ENCODE results near the gene ABR. TPM values are rescaled to one million over a fixed set of nuclear protein-coding genes. Genes with fewer than 3 reads are reported as not detected.

ABR gene
- total RNA-seq: 56.1 TPM

GRCh38 chr17:1179818-1180742 is at the start of gene ABR:
Gene ABR (minus strand): TSS chr17:1179981. CDS start chr17:1179727, 254 bp downstream.
- DNase-seq: peak; percentile 64

- DNase-seq: peak; percentile 31
Measured at GRCh38 chr17:1229349-1229899, 49.6 kb upstream of the ABR start.

GRCh38 chr17:1228781-1229348 is 49.1 kb upstream of the ABR start:
- no peak for DNase-seq

GRCh38 chr17:1227917-1228780 is 48.4 kb upstream of the ABR start:
- peak; percentile 30 for DNase-seq

GRCh38 chr17:1227365-1227764 is 47.6 kb upstream of the ABR start:
- DNase-seq: no peak

- DNase-seq: no peak
Measured at GRCh38 chr17:1226308-1226707, 46.5 kb upstream of the ABR start.

GRCh38 chr17:1224330-1224729 is 44.5 kb upstream of the ABR start:
- no peak for DNase-seq

- DNase-seq: no peak
Measured at GRCh38 chr17:1223662-1224061, 43.9 kb upstream of the ABR start.

GRCh38 chr17:1222321-1222720 is 42.5 kb upstream of the ABR start:
- no peak for DNase-seq

GRCh38 chr17:1221209-1221608 is 41.4 kb upstream of the ABR start:
- DNase-seq: no peak

GRCh38 chr17:1220346-1220745 is 40.6 kb upstream of the ABR start:
- no peak for DNase-seq

GRCh38 chr17:1217089-1217385 is 37.3 kb upstream of the ABR start:
- no peak for DNase-seq

- DNase-seq: no peak
Measured at GRCh38 chr17:1216217-1217088, 36.7 kb upstream of the ABR start.

- no peak for DNase-seq
Measured at GRCh38 chr17:1212946-1213345, 33.2 kb upstream of the ABR start.

- no peak for DNase-seq
Measured at GRCh38 chr17:1211287-1211686, 31.5 kb upstream of the ABR start.

- DNase-seq: no peak
Measured at GRCh38 chr17:1208966-1209365, 29.2 kb upstream of the ABR start.

GRCh38 chr17:1206026-1206777 is 26.4 kb upstream of the ABR start:
- no peak for DNase-seq

GRCh38 chr17:1203967-1204291 is 24.1 kb upstream of the ABR start:
- DNase-seq: no peak

- peak; percentile 36 for DNase-seq
Measured at GRCh38 chr17:1203111-1203966, 23.6 kb upstream of the ABR start.

GRCh38 chr17:1202291-1202690 is 22.5 kb upstream of the ABR start:
- DNase-seq: no peak
